Heart left ventricle (tissue), 13 donors: ENCODE results near the gene ATP2B1.

ENCODE experiments used
- POLR2A ChIP-seq, 2 donors: fragments of 450-650 bp; IDR thresholded peaks; one replicate each; pipeline ENCODE4 v1.6.1; 2017; ENCODE audit warnings: antibody characterized with exemption in 2 of 2, mild to moderate bottlenecking in 2 of 2, moderate library complexity in 2 of 2
- TF ChIP-seq, protein P1 (sequence below), 12 donors: fragments of 200-600 bp; sonication (generic) in 4 of 12; IDR thresholded peaks; one replicate each; pipeline versions ENCODE4 v1.5.0 to v1.8.0; 2018 to 2022; ENCODE audit warnings: antibody characterized with exemption in 12 of 12, mild to moderate bottlenecking in 5 of 12
- donor health status: ischemic (EF 13 %, LVEDD 7.1; RV severe dilation, severe dysfunction).
- donor health status: DM: no; HTN: yes; CAD: no.
- donor health status: DM: no; HTN: no; CAD: no.
- donor health status: ischemic (EF 25% LVEDD 6.9; RV normal size, moderate dysfunction).
- donor health status: ischemic (EF 25% LVEDD 5.7; RV mildly dilated, moderate dysfunction).
- donor health status: ischemic (EF 35%, LVEDD 5.7; RV mildly dilated, moderate dysfunction).
- donor health status: nonischemic (EF 11% LVEDD 7.7; RV severe dilation, severe dysfunction).
- donor health status: DM: yes; HTN: yes; CAD: no.
- donor health status: PGD.
- donor health status: ischemic (EF 29% LVEDD 5.4; RV normal size, mild dysfunction).
- donor health status: nonischemic (EF 23%, LVEDD 6.1; RV moderate dilation, normal function).

DNA sequence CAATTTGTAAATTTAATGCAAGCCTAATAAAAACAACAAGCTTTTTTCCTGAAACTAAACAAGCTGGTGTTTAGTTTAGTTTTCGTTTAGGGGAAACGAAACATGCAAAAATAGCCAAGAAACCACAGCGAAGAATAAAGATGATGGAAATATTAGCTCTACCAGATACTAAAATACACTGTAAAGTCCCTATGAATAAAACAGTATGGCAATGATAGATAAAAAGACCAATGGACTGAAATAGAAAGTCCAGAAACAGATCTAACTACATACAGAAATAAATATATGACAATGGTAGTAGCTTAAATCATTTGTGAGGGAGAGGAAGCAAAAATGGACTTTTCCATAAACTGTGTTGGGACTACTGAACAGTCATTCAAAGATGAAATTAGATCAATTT, 26.4 kb downstream of the ATP2B1 start:
- no peak for TF ChIP-seq POLR2A (IDR thresholded peaks at IDR 0.05)
- TF ChIP-seq, protein P1, sequence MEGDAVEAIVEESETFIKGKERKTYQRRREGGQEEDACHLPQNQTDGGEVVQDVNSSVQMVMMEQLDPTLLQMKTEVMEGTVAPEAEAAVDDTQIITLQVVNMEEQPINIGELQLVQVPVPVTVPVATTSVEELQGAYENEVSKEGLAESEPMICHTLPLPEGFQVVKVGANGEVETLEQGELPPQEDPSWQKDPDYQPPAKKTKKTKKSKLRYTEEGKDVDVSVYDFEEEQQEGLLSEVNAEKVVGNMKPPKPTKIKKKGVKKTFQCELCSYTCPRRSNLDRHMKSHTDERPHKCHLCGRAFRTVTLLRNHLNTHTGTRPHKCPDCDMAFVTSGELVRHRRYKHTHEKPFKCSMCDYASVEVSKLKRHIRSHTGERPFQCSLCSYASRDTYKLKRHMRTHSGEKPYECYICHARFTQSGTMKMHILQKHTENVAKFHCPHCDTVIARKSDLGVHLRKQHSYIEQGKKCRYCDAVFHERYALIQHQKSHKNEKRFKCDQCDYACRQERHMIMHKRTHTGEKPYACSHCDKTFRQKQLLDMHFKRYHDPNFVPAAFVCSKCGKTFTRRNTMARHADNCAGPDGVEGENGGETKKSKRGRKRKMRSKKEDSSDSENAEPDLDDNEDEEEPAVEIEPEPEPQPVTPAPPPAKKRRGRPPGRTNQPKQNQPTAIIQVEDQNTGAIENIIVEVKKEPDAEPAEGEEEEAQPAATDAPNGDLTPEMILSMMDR (IDR thresholded peaks at IDR 0.05): no peak
